Upper lobe of right lung (tissue), 1 donor: ENCODE results near the gene HPS4. TPM values are rescaled to one million over a fixed set of nuclear protein-coding genes. Genes with fewer than 3 reads are reported as not detected.

Source experiments
- ATAC-seq: fragments of 200-7000 bp; cut with Tn5 transposase; one replicate; pipeline ENCODE4 v1.9.1; 2020; ENCODE audit warnings: mild to moderate bottlenecking, moderate library complexity
- DNase-seq: peaks from one replicate; pipeline ENCODE4 v3.0.0-alpha.2; 2020
- H3K27ac ChIP-seq: fragments of 200-600 bp; one replicate; pipeline ENCODE4 v1.8.0; 2022
- H3K27me3 ChIP-seq: fragments of 200-600 bp; one replicate; pipeline ENCODE4 v1.8.0; 2022; ENCODE audit warnings: mild to moderate bottlenecking
- H3K36me3 ChIP-seq: fragments of 200-600 bp; one replicate; pipeline ENCODE4 v1.8.0; 2022
- H3K4me1 ChIP-seq: fragments of 200-600 bp; one replicate; pipeline ENCODE4 v1.8.0; 2022
- H3K4me3 ChIP-seq: fragments of 200-600 bp; one replicate; pipeline ENCODE4 v1.8.0; 2022; ENCODE audit warnings: mild to moderate bottlenecking
- H3K9me3 ChIP-seq: fragments of 200-600 bp; one replicate; pipeline ENCODE4 v1.8.0; 2022
- intact Hi-C: fragments of 100-400 bp; cut with DNase I; formaldehyde crosslinking; loops from one replicate; pipeline ENCODE4 v1.11.0; 2022
- total RNA-seq: library from RNA; stranded (reverse); fragmentation: NEBNext Ultra II Directional; extraction: Animal tissue kit (Norgen Biotek cat#: 25700); gene quantifications from one replicate; pipeline ENCODE4 v1.2.1, GENCODE V29; 2021
- TF ChIP-seq, protein P1 (sequence below): fragments of 200-600 bp; IDR thresholded peaks from one replicate; pipeline ENCODE4 v1.8.0; 2022; ENCODE audit warnings: antibody characterized with exemption
- donor health status: DM: no; HTN: yes; CAD: no; lungs with severe emphysema.

The HPS4 gene
- total RNA-seq, 1 donor from 2014 or later, result 31.0 TPM

DNA sequence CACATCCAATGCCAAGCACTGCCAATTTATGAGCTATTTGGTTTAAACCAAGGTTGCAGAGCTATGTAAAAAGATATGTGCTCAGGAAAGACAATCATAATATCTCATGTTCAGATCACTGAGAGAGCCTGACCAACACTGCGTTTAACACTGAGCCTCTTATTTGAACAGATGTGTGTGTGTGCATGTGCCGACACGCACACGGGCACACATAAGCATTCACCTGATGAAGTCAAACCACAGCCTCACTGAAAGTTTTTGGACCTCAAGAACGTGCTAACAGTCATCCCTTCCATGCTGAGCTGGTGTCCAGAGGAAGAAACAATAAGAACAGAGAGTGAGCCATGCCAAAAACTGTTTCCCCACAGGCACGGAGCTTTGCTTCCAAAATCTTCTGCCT lies 23.4 kb downstream of the HPS4 start:
- H3K36me3 ChIP-seq, result peaks cover 84% of the 10 kb centered on the region
- TF ChIP-seq, protein P1, sequence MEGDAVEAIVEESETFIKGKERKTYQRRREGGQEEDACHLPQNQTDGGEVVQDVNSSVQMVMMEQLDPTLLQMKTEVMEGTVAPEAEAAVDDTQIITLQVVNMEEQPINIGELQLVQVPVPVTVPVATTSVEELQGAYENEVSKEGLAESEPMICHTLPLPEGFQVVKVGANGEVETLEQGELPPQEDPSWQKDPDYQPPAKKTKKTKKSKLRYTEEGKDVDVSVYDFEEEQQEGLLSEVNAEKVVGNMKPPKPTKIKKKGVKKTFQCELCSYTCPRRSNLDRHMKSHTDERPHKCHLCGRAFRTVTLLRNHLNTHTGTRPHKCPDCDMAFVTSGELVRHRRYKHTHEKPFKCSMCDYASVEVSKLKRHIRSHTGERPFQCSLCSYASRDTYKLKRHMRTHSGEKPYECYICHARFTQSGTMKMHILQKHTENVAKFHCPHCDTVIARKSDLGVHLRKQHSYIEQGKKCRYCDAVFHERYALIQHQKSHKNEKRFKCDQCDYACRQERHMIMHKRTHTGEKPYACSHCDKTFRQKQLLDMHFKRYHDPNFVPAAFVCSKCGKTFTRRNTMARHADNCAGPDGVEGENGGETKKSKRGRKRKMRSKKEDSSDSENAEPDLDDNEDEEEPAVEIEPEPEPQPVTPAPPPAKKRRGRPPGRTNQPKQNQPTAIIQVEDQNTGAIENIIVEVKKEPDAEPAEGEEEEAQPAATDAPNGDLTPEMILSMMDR, result no peak
- no peak overlapping the region for H3K4me3 ChIP-seq
- H3K9me3 ChIP-seq, result no peaks in the 10 kb centered on the region
- no peak overlapping the region for H3K27ac ChIP-seq
- DNase-seq, result no peak
- H3K4me1 ChIP-seq, result no peaks in the 10 kb centered on the region
- H3K27me3 ChIP-seq, result no peaks in the 10 kb centered on the region
- intact Hi-C loops, result no loop called here
- ATAC-seq, result no peak

DNA sequence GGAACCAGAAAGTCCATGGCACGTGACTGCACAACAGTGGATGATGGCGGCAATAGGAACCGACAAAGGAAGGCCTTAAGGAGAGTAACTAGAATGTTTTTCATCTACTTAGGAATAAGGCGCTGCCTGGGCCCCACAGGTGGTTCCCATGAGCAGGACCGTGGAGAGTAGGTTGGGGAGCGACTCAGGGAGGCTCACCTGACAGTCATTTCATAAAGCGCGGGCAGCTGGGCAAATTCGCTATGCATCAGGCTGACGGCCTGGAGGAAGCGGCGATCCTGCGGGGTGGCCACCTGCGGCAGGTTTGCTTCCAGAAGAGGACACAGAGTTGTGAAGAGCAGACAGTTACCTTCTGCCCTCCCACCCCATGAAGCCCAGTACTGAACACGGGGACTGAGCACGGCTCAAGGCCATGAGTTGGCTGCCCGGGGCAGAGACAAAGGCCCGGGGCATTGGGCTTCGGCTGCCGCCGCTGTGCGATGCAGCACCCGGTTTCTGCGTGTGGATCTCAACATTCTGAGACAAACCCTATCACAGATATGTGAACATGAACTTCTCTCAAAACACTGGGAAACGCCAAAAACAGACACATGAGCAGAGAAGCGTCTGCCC lies 25.8 kb downstream of the HPS4 start:
- peaks cover 77% of the 10 kb centered on the region for H3K36me3 ChIP-seq
- TF ChIP-seq, protein P1, result no peak
- no peak for ATAC-seq
- H3K9me3 ChIP-seq, result no peaks in the 10 kb centered on the region
- H3K27me3 ChIP-seq, result no peaks in the 10 kb centered on the region
- H3K4me3 ChIP-seq, result no peak overlapping the region
- no peak overlapping the region for H3K27ac ChIP-seq
- DNase-seq, result no peak
- no peaks in the 10 kb centered on the region for H3K4me1 ChIP-seq
- intact Hi-C loops, result no loop called here

DNA sequence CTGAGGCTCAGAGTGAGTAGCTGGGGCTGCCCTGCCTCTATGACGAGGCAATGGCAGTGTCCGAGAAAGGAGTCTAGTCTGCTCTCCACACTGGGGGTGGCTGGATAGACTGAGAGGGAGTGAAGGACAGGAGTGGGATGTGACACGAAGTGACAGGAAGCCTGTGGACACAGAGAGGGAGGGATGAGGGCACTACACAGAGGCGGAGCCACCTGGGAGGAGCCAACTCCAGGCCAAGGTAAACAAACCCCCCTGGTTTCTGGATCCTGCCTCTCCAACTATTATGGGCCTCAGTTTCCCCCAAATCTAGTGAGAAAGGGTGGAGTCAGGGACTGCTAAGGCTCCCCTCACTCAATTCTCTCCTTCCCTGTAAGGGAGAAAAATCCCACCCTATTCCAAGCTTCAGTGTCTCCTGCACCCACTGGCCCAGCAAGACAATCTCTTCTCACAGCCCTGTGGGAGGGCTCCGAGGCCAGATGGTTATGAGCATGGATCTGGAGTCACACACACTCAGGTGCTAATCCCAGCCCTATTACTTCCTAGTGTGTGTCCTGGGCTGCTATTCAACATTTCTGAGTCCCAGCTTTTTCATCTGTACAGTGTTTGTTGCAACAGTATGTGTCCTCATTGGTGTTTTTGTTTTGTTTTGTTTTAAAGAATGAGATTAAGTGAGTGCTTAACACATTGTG lies 29.6 kb downstream of the HPS4 start:
- ATAC-seq (no peak), DNase-seq (no peak)
- no peaks in the 10 kb centered on the region for H3K9me3 ChIP-seq
- no peak overlapping the region for H3K4me3 ChIP-seq
- no peaks in the 10 kb centered on the region for H3K27me3 ChIP-seq
- H3K36me3 ChIP-seq, result peaks cover 65% of the 10 kb centered on the region
- no peaks in the 10 kb centered on the region for H3K4me1 ChIP-seq
- TF ChIP-seq, protein P1, result no peak
- no peak overlapping the region for H3K27ac ChIP-seq
- intact Hi-C loops, result no loop called here

- H3K4me3 ChIP-seq, result no peak overlapping the region
- TF ChIP-seq, protein P1, result no peak
- H3K9me3 ChIP-seq, result no peaks in the 10 kb centered on the region
- ATAC-seq, result no peak
- H3K36me3 ChIP-seq, result peaks cover 60% of the 10 kb centered on the region
- DNase-seq, result no peak
- H3K4me1 ChIP-seq, result no peaks in the 10 kb centered on the region
- no peak overlapping the region for H3K27ac ChIP-seq
- H3K27me3 ChIP-seq, result no peaks in the 10 kb centered on the region
- intact Hi-C loops, result no loop called here
Observed at GRCh38 chr22:26453216-26453615, 30.4 kb downstream of the HPS4 start.

DNA sequence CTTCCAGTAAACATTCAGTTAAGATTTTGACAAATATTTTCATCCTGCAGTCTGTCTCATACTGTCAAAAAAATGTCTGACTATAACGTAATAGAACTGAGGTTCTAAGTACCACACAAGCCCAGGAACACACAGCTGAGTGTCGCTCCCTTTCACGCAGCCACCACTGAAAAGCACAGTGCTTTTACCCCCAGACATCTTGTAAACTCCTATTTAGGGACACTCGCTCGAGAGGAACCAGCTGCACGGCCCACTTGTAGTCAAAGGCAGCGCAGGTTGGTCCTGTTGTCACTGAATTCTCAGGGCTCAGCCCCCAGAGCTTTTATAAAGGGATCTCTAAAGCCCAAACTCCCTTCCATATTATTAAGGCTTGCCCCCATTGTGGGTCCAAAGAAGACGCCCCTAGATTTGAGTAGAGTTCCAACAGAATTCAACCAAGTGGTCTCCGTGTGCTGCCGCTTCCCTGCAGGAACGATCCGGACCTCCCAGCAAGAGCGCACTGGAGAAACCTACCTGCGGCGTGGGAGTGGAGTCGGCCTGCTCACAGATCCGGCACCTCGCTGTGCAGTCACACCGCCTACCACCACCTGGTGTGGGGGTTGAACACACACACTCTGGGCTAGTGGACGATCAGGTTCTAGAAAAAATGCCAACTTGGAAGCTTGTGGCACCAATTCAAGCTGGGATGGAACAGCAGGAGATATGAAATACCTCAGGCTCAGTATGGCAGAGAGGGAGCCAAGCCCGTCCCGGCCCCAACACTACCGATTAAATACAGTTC lies 31.2 kb downstream of the HPS4 start:
- no peaks in the 10 kb centered on the region for H3K27me3 ChIP-seq
- peaks cover 52% of the 10 kb centered on the region for H3K36me3 ChIP-seq
- no peaks in the 10 kb centered on the region for H3K4me1 ChIP-seq
- H3K4me3 ChIP-seq, result no peak overlapping the region
- TF ChIP-seq, protein P1, result no peak
- no peak for ATAC-seq
- intact Hi-C loops, result no loop called here
- H3K9me3 ChIP-seq, result no peaks in the 10 kb centered on the region
- no peak overlapping the region for H3K27ac ChIP-seq
- no peak for DNase-seq
